Activated T-cell treated with anti-CD3 and anti-CD28 coated beads for 48 hours (primary cell): Measurements from ENCODE around the gene AAGAB.
"Not testable (repeated sequence)": the region's sequence is repeated elsewhere in the genome, so short reads cannot be mapped to it uniquely, and the experiment has no call there.

Experiments used
- DNase-seq: peaks from one replicate; pipeline ENCODE4 v3.0.0-alpha.2; 2020; ENCODE audit warnings: low read depth

AAGAB gene

GRCh38 chr15:67254238-67255175 lies at the start of gene AAGAB, which contains the start of gene IQCH:
TSS of gene AAGAB (minus strand) at chr15:67254661. CDS start at chr15:67254631, 30 bp downstream.
TSS of gene IQCH (plus strand) at chr15:67254786. CDS start at chr15:67254897, 111 bp downstream.
- peak; percentile 99 for DNase-seq

DNA sequence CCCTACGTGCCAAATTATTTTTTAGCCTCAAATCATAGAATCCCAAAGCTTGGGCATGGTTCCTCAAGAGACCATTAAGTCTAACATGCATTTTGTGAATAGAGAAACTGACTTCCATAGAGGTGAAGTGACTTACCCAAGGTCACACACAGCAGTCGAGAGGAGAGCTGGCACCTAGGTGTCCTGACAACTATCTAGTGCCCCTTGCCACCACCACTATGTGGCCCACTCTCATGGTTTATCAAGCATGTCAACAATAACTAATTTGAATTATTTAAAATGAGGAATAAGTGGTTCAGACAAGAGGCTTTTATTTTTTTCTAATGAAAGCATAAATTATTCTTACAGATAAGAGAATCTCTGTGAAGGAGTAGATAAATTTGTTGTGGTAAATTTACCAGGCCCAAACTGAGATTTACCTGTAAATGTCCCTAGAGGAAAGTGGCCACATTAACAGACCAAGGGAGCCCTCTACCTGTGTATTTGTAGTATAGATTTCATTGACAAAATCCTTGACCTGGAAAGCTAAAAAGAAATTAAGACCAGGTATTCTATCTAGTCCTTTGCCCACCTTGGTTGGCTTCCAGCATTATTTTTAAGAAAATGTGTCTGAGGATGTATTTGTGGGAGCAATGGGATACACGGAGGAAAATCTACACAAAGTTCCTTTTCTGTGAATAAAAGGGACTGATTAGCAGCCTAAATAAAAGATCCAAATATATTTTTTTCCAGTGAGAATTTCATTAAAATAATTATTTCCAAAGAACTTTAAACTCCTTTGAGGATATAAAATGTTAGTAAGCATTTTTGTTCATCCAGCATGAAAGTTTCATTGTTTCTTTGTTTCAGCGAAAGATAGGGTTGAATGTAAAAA lies 49.3 kb upstream of the AAGAB start:
- no peak for DNase-seq

- DNase-seq, result no peak
Observed at GRCh38 chr15:67300266-67301025, 46.0 kb upstream of the AAGAB start.

DNA sequence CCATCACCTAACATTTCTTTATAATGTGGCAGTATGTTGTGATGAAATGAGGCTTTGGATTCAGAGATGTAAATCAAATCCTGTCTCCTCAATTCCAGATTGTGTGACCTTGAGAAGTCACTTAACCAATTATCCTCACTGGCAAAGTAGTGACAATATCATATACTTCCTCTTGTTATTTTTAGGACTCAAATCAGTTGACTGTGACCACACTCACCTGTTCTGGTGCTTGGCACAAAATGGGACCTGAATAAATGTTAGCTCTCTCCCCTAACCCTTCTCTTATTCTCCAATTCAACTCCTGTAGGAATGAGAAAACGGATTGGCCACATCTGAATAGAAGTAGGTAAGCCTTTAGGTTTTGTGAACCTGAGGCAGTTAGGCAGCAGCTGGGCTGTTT lies 42.2 kb upstream of the AAGAB start:
- DNase-seq, result no peak

DNA sequence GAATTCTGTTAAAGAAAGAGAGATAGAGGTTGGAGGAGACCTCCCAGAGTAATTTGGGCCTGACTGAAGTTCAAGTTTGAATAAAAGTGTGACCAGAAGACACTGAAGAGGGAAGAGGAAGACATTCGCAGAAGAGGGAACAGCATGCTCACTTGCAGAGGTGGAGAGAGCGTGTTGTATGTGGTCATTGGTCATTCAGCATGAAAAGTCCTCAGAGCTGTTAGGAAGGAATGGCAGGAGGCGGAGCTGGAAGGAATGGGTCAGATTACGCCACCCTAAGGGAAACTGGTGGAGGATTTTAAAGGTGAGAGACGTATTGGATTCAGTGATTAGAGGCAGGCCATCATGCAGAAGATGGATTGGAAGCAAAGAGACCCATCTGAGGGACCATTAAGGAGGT lies 41.7 kb upstream of the AAGAB start:
- no peak for DNase-seq

GRCh38 chr15:67290319-67290718 lies 35.9 kb upstream of the AAGAB start:
- DNase-seq, result no peak

DNA sequence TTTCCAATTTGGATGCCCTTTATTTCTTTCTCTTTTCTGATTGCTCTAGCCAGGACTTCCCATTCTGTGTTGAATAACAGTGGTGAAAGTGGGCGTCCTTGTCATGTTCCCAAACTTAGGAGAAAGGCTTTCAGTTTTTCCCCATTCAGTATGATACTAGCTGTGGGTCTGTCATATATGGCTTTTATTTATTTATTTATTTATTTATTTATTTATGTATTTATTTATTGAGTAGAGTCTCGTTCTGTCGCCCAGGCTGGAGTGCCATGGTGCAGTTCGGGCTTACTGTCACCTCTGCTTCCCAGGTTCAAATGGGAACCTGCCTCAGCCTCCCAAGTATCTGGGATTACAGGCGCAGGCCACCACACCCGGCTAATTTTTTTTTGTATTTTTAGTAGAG lies 31.9 kb upstream of the AAGAB start:
- not testable (repeated sequence) for DNase-seq

GRCh38 chr15:67285625-67286024 lies 31.2 kb upstream of the AAGAB start:
- DNase-seq, result not testable (repeated sequence)

DNA sequence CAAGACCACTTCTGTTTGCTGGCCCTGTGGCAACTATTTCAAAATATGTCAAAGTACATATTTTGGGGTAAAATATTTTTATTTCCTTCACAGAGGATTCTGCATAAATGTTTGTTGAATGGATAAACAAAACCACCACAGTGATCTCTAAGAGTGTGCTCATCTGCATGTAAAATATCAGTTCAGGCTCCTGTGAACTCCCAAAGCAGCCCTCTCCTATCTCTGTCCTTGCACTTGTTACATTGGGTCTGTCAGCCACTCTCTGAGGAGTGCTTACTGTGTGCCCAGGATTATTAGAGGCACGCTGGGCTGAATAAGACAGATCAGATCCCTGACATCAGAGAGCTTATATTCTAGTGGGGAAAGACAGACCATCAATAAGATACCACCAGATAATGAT lies 27.3 kb upstream of the AAGAB start:
- DNase-seq, result no peak

GRCh38 chr15:67280217-67280616 lies 25.8 kb upstream of the AAGAB start:
- no peak for DNase-seq

DNA sequence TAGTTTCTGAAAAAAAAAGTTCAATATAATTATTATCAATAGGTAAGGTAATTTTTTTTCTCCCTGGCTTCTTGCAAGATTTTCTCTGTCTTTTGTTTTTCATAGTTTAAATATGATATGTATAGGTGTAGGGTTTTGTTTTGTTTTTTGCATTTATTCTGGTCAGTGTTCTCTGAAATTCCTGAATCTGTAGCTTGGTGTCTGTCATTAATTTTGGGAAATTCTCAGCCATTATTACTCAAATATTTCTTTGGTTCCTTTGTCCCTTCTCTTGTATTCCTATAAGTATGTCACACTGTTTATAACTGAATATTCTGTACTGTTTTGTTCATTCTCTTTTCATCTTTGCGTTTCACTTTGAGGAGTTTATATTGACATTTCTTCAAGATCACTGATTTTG lies 22.2 kb upstream of the AAGAB start:
- no peak for DNase-seq

GRCh38 chr15:67274236-67274635 lies 19.8 kb upstream of the AAGAB start:
- no peak for DNase-seq

DNA sequence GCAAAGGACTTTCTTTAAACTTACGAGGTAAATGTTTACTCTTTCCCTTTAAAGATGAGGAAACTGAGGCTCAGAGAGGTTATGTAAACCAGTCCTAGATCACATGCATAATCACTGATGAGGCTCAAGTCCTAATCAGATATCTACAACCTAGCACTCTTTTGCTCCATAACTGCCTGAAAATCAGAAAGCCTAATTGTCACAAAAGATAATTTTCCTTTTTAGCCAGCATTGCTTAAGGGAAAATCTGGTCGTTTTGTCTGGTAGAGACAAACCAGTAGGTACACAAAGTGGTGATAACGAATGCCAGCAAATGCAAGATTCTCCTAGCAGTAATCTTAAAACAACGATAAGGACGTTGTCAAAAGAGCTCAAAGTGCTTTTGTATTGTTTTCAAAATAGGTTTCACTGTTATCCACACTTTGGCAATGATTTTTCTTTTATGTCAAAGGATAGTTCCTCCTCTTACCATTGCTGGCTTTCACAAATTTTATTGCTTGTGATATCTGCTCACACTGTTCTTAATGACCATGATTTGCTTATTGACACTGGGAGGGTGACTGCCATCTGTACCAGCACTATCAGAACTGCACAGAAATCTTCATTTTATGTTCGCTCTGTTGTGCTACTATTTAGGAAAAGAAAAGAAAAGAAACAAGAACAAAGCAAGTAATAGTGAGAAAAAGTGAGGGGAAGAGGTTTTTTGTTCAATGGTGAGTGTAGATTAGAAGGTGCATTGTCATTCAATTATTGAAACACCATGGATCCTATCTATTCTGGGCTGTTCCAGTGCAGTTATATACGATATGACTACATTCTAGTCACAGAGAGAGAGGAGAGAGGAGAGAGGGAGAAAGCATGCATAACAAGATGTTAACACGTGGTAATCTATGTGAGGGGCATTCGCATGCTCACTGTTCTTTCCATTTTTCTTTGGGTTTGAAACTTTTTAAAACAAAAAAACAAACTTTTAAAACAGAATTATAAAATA lies 13.8 kb upstream of the AAGAB start:
- DNase-seq, result no peak

DNA sequence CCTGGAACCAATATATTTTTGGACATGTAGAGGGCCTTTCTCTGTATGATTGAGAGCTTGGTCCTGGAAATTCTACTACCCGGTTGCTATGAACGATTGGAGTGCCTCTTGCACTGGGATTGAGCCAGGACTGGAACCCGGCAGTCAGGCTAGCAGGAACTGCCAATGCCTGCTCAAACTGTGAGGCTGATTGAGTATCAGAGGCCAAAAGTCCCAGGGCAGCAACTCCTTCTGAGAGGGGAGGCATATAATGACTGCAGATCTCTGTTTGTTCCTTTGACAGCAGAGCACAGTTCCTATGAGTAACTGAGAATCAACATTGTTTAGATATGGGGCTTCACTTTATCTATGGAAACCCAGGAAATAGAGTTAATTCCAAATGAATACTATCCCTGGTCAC lies 13.0 kb upstream of the AAGAB start:
- no peak for DNase-seq

DNA sequence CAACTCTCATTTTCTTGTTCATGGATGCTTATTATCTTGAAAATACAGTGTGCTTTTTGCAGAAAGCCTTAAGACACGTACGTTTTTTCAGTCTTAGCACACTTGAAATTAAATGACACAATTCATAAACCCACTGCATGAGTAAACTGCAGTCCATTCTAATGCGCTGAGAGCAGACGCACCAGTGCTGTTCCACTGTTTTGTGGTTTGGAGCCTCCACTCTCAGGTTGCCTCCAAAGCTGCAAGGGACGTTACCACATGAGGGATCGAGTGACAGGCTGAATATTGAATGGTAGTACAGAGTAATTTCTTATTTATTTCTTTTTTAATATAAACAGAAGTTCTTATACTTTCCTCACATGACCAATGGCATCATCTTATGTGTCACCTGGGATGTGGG lies 12.4 kb upstream of the AAGAB start:
- DNase-seq, result no peak

GRCh38 chr15:67259806-67260205 lies 5.3 kb upstream of the AAGAB start:
- DNase-seq, result no peak

GRCh38 chr15:67259379-67259778 lies 4.9 kb upstream of the AAGAB start:
- no peak for DNase-seq

DNA sequence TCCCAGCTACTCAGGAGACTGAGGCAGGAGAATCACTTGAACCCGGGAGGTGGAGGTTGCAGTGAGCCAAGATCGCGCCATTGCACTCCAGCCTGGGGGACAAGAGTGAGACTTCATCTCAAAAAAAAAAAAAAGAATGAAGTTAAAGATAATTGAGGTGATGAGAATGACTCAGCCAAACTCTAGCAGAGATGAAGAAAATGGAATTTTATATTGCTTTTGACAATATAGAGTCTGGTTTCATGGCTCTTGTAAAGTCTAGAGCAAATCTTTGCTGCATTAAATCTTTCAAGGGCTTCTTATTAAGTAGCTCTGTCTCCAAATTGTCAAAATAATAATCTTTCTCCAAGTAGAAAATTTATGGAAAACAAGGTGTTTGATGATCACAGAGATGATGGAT lies 4.0 kb upstream of the AAGAB start:
- not testable (repeated sequence) for DNase-seq

- DNase-seq, result no peak
Observed at GRCh38 chr15:67256051-67256450, 1.6 kb upstream of the AAGAB start.

- no peak for DNase-seq
Observed at GRCh38 chr15:67253549-67254237, 768 bp downstream of the AAGAB start.
